ENCODE measurements around the gene NUDC.

NUDC gene

DNA sequence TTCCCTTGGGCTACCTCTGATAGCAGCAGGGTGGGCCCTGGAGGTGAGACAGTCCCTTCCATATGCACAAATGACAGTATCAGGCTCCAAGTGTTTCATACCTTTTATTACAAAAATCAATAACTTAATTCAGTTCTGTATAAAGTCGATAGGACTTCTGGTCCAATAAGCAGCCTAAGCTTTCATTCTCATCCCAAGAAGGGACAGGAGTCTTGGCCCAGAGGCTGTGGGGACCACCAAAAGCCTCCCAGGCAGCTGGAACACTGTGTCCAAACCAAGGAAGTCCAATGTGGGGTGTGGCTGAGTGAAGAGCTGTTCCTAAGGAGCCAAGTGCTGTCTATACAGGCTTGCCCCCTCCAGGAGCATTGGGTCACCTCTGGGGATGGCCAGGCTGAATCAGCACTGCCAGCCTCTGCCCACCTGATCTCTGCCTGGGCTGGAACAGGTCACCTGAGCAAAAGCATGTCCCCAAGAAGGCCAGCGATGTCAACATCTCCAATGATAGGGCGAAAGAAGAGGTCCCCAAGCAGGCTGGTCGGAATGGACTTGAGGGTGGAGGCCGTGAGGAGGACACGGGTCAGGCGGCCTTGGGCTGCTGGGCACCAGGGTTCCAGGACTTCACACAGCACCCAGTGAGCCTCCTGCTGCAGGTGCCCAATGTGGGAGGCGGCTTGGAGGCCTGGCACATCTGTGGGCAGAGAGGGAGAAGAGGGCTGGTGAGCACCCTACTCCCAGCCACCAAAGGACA is 10.0 kb upstream of the NUDC start:
- TF ChIP-seq, protein P1, sequence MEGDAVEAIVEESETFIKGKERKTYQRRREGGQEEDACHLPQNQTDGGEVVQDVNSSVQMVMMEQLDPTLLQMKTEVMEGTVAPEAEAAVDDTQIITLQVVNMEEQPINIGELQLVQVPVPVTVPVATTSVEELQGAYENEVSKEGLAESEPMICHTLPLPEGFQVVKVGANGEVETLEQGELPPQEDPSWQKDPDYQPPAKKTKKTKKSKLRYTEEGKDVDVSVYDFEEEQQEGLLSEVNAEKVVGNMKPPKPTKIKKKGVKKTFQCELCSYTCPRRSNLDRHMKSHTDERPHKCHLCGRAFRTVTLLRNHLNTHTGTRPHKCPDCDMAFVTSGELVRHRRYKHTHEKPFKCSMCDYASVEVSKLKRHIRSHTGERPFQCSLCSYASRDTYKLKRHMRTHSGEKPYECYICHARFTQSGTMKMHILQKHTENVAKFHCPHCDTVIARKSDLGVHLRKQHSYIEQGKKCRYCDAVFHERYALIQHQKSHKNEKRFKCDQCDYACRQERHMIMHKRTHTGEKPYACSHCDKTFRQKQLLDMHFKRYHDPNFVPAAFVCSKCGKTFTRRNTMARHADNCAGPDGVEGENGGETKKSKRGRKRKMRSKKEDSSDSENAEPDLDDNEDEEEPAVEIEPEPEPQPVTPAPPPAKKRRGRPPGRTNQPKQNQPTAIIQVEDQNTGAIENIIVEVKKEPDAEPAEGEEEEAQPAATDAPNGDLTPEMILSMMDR (IDR thresholded peaks at IDR 0.05; ENCODE audit: borderline replicate concordance, control extremely low read depth, extremely low read depth, insufficient read depth, missing control alignments): no peak
- in situ Hi-C loops (cut with MboI; ENCODE audit: low sequenced_read_pairs, unreplicated experiment): no loop called here
- no peak for DNase-seq (ENCODE audit: low spot score)

DNA sequence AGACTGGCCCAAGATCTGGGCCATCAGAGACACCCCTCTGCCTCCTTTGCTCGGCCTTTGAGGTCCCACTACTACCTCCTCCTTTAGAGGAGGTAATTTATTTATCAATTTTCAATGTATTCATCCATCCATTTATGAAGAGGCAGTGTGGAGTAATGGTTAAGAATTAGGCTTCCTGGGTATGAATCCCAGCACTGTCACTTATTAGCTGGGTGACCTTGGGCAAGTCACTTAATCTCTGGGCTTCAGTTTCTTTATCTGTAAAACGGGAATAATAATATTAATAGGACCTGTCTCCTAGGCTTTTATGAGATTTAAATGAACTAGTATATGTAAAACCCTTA is 9.4 kb upstream of the NUDC start:
- TF ChIP-seq, protein P1 (IDR thresholded peaks at IDR 0.05; ENCODE audit: borderline replicate concordance, control extremely low read depth, extremely low read depth, insufficient read depth, missing control alignments): no peak
- no peak for DNase-seq (ENCODE audit: low spot score)
- in situ Hi-C loops (cut with MboI; ENCODE audit: low sequenced_read_pairs, unreplicated experiment): no loop called here

DNA sequence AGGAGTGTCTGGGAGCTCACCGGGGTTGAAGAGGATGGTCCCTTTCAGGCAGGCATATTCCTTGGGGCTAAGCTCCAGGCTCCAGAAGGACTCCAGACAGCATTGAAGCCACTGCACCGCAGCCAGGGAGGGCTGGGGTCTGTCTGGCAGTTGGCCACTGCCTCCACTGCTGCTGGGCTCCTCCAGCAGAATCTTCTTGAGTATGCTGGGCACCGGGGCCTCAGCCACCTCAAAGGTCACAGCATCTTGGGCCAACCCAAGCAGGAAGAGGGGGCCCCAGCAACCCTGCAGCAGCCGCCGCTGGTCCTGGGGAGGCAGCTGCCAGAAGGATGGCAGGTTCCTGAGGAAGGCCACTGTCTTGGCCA is 8.2 kb upstream of the NUDC start:
- TF ChIP-seq, protein P1 (IDR thresholded peaks at IDR 0.05; ENCODE audit: borderline replicate concordance, control extremely low read depth, extremely low read depth, insufficient read depth, missing control alignments): no peak
- no peak for DNase-seq (ENCODE audit: low spot score)
- in situ Hi-C loops (cut with MboI; ENCODE audit: low sequenced_read_pairs, unreplicated experiment): no loop called here

DNA sequence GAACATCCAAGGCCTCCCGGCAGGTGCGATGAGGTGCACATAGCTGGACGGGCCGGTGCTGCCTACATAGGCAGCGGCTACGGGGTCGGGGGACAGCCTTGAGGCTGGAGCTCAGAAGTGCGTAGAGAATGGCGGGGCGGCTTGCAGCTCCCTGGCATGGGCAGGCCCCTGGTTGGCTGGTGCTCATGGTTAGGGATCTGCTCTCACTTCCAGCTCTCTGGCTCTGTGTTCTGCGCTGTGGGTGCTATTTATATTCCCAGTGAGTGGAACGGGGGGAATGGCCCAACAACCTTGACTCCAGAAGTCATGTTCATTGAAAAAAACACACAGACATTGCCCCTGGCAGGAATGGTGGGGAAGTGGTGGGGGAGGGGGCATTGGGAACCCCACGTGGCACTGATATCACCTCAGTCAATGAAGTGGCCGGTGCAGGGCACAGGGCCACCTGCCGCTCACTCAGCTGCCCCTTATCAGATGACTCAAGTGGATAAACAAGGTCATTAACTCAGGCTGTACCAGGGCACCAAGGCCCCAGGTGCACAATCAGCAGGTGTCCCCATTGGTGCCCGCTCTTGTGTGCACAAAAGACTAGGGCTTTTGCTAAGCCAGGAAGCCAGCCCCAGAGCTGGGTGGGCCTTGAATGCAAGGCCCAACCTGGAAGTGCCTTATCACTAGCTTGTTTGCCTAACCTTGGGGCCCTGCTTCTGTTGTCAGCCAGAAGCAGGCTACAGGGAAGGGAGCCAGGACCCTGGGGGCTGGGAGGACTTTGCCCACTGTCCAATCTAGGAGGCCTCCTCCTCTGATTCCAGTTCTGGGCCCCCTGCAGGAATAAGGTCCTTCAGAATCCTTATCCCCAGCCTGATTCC is 7.6 kb upstream of the NUDC start, which contains the start of gene NR0B2:
NR0B2 (minus strand) TSS at position 222 of the 866 bp plus-strand sequence; CDS start at position 187, 35 bp downstream.
- TF ChIP-seq, protein P1 (IDR thresholded peaks at IDR 0.05; ENCODE audit: borderline replicate concordance, control extremely low read depth, extremely low read depth, insufficient read depth, missing control alignments): no peak
- in situ Hi-C loops (cut with MboI; ENCODE audit: low sequenced_read_pairs, unreplicated experiment): no loop called here
- no peak for DNase-seq (ENCODE audit: low spot score)

DNA sequence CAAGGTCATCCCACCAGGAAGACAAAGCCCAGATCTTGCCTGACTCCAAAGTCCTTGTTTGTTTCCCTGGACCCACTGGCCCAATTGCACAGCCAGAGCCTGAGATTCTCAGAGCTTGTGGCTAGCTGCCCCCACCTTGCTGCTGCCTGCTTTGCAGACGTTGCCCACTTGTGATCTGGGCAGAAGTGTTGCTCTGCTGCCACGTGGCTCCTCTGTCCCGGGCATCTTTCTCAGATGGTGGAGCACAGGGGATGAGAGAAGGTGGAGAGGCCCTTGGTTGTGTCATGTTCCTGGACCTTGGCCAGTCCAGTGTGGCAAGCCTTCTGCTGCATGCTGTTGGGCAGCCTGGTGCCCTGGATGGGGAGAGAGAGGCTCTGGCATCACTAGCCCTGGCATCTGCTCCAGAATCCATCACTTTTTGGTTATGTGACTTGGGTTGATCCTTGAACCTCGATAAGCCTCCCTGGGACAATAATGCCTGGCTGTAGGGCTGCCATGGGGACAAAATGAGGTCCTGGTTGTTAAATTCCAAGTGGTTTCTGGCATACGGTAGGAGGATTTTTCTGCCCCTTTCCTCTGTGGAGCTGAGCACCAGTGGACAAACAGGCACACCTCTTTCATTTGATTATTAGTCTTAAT is 6.2 kb upstream of the NUDC start:
- DNase-seq (ENCODE audit: low spot score): no peak
- TF ChIP-seq, protein P1 (IDR thresholded peaks at IDR 0.05; ENCODE audit: borderline replicate concordance, control extremely low read depth, extremely low read depth, insufficient read depth, missing control alignments): no peak

DNA sequence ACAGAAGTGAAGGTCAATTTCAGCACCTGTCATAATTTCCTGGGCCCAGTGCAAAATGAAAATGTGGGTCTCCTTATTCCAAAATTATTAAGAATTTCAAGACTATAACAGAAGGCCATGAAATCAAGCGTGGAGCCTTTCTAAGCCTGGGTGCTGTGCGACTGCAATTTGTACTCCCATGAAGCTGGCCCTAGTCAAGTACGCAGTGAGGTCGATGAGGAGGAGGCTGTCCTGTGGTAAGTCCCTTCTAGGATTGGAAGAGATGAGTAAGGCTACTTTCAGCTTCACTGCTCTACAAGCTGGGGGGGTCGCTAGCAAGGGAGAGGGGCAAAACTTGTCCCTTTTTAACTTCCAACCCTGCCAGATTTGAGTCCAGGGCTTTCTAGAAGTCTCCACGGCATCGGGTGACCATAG is 410 bp upstream of the NUDC start:
- TF ChIP-seq, protein P1 (IDR thresholded peaks at IDR 0.05; ENCODE audit: borderline replicate concordance, control extremely low read depth, extremely low read depth, insufficient read depth, missing control alignments): no peak
- no peak for DNase-seq (ENCODE audit: low spot score)
- in situ Hi-C loops (cut with MboI; ENCODE audit: low sequenced_read_pairs, unreplicated experiment): no loop called here

More for the DNA sequence above, 6.2 kb upstream of the NUDC start:
- in situ Hi-C loops (cut with MboI; ENCODE audit: low sequenced_read_pairs, unreplicated experiment): no loop called here

Measured in GM13976 (cell line).